ENCODE data around the gene MICAL2.

Gene MICAL2

DNA sequence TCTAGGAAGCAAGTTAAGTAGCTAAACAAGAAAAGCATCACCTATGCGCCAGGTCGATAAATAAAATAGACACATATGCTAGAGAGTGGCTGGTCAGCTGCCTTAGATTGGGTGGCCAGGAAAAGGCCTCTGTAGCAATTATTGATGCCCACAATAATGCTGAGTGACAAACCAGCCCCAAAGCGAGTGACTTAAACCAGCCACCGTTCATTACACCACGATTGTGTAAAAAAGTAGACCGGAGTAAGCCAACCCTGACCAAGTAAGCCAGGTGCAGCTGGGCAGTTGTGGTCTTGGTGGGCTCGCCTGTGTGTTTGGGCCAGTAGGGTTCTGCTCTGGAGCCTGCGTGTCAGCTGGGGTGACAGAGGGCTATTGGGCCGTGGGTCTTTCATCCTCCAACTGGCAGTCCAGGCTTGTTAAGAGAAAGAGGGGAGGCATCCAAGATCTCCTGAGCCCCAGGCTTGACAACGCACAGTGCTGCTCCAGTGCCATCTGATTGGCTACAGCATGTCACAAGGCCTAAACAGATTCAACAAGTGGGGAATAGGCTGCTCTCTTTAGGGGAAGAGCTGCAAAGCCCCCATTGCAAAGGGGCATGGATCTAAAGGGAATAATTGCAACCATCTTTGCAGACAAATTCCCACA, 166.6 kb downstream of the MICAL2 start:
- DNase-seq, result no peak

DNA sequence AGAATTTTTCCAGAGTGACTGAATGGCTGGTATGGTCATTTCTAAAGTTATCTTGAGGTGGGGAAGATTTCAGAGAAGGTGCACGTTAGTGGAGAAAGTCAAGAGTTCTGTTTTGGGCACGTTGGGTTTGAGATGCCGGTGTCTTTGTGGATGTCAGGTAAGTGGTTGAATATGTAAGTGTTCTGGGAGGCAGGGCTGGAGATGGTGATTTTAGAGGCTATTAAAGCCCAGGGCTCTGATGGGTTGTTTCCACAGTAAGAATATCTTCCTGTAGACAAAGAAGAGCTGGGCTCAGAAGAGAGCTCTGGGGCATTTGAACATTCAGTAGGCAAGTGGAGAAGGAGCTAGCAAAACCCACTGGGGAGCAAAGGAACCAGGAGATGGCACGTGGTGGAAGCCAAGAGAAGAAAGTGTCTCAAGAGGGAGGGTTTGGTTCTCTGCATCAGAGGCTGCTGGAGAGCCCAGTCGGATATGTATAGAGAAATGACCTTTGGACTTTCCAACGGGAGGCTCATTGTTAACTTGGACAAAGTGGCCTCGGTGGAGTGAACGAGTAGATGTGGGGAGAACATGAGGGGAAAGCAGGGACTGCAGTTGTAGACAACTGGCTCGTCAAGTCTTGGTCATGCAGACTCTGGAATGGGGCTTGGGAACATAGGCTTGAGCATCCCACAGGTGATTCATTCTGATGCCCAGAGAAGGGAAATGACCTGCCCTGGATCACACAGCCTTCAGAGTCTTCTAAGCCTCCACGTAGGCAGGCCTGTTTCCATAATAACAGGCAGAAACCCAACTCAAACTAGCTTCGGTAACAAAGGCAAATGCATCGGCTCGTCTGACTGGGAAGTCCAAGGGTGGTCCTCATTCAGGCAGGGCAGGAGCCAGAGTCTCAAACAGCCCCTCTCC, 168.6 kb downstream of the MICAL2 start:
- DNase-seq, result no peak

DNA sequence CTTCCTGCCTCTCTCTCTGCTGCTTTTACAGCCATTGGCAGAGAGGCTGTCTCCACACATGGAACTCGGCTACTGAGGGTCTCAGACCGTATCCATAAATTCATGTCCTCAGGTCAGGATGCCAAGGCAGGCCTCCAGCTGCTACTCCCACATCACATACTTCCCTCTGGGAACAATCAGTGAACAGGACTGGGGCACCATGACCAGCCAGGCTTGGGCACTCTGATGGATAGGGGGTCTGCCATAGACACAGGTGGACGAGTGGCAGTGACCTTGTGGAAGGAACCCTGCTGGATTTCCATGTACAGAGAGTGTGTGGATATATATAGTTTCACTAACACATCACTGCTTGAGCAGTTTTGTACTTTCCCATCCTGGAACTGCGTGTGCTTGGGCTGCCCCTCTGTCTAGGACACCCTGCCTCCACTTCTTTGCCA, 169.3 kb downstream of the MICAL2 start:
- no peak for DNase-seq

DNA sequence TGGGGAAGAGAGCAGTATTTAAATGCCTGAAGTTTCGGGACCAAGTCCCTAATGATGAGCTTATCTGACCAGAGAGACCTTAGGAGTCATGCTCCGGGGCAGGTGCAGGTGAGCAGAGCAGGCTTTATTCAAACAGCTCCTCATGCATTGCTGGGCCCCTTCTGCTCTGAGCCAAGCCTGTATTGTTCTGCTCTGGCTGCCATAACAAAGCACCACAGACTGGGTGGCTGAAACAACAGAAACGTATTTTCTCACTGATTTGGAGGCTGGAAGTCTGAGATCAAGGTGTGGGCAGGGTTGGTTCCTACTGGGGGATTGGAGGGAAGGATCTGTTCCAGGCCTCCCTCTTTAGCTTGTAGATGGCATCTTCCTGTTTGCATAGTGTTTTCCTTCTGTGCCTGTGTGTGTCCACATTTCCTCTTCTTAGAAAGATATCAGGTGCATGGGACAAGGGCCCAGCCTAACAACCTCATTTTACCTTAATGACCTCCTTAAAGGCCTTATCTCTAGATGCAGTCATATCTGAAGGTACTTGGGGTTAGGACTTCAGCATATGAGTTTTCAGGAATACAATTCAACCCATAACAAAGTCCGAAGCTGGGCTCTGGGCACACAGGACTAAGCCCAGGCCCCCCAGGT, 169.9 kb downstream of the MICAL2 start:
- no peak for DNase-seq

DNA sequence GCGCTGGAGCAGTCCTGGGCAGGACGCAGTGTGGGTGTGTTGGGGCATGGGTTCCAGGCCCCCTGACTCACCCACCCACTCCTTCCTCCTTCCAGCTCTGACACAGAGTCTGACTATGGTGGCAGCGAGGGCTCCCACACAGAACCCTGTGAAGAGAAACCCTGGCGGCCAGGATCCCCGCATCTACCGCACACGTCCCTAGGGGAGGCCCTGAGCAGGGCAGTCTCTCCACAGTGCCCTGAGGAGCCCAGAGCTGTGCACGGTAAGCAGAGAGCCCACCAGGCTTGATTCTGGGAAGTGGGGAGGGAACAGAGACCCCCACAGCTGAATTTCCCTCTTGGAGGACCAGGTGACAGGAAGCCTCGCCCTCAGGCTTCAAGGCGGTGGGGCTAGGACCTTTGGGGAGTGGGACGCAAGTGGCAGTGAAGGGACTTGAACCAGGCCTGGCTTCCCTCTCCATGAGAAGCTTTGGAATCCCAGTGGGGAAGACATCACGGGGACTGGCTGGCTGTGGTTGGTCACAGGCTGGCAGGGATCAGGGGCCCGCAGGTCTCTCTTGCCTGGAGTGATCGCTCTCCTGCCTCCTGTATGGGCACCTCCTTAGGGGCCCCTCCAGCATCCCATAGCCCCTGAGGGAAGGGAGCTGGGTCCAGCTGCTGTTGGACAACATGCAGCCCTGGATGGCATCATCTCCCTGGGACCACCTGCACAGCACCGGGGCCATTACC, 170.6 kb downstream of the MICAL2 start:
- no peak for DNase-seq

DNA sequence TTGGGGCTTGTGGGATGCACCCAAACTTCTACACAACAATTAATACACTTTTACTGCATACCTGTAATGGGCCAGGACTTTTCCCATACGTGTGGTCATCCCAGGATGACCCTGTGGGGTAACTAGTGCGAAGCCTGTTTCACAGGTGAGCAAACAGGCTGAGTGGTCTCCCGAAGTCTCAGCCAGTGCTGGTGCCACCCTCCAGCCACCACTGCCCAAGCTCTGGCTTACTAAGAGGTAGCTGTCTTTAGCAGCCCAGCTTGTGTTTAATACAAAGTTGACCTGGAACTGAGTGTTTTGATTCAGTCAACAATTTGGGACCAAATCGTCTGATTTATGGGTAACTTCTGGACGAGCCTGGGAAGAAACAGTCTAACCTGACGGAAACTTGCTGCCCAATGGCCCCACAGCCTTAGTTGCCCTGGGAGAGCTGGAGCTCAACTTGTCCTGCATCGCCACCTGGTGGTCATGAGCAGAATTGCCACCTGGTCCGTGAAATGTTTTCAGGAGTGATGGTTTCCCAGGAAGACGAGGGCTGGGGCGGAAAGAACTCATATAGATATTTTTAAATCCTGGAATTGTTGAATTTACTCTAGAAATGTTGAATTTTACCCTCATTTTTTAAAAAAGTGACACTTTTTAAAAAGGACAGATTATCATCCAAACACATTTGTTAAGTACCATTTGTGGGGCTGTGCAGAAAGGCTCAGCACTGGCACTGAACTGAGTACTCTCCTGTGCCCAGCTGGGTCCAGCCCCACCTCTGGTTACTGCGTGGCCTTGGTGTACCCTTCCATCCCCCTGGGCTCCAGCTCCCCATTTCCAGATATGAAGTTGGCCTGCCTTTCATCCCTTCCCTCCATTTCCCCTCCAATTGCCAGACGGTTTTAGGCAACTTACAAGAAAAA, 171.4 kb downstream of the MICAL2 start:
- DNase-seq, result peak; percentile 45 to 61

DNA sequence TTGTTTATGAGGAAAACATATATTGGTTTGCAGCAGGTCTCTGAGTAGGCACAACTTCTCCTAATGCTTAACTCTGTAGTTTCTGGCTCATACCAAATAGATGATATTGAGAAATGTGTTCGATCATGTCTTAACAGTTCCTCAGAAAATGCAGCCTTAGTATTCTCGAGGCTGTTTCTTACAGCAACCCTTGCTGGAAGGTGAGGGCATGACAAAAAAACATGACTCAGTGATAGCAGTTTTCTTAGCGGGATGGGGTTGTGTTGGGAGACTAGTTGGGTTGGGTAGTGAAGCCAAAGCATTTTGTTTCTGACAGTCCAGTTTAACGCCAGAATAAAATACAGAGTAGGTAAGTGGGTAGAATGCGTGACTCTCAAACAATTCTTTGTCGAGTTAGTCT, 172.3 kb downstream of the MICAL2 start:
- DNase-seq, result no peak

DNA sequence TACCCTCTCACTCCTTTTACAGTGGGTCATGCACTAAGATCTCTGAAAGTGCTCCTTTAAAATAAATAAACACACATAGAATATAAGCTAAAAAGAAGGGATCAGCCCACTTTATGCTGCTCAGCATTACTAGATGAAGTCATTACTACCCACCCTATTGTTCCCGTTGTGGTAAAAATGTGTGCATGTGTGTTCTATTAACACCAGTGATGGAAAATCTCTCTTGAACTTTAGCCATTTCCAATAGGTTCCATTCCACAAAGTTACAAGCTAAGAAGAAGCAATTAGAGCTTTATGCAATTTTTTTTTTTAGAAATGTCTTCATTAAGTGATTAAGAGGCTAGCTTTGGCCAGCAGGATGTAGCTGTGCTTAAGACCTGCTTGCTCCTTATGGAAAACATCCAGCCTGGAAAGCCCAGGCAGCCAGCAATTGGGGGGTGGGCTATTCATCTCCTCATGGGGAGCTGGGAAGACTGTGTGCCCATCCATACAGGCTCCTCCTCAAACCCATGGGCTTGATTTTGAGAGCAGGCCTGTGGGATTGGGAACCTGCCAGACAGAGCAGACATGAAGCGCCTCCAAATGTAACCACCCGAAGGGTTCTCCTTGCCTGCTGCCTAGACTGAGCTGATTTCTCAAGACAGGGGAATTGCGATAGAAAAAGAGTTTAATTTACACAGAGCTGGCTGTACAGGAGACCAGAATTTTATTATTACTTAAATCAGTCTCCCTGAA, 174.1 kb downstream of the MICAL2 start:
- DNase-seq, result no peak

DNA sequence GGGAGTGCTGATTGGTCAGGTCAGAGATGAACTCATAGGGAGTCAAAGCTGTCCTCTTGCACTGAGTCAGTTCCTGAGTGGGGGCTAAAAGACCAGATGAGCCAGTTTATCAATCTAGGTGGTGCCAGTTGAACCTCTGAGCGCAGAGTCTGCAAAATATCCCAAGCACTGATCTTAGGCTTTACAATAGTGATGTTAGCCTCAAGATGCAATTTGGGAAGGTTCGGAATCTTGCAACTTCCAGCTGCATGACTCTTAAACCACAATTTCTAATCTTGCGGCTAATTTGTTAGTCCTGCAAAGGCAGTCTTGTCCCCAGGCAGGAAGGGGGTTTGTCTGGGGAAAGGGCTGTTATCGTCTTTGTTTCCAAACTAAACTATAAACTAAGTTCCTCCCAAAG, 174.7 kb downstream of the MICAL2 start:
- no peak for DNase-seq

DNA sequence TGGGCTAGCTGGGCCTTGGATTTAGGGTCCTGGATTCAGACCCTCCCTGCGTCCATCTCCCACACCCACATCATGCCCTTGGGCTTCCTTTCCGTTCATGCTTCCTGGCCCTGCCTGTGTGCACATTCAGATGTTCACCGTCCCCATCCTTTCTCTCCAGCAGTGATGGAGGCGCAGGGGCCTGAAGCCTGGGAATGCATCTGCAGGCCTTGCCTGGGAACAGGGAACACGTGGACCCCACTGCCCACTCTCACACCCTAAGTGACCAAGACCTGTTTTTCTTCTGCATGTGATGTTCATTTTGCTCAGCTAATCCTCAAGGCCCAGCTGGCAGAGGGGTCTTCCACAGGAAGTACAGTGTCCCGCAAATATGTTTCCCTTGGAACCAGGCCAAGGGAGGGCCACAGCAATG, 175.4 kb downstream of the MICAL2 start:
- no peak for DNase-seq

DNA sequence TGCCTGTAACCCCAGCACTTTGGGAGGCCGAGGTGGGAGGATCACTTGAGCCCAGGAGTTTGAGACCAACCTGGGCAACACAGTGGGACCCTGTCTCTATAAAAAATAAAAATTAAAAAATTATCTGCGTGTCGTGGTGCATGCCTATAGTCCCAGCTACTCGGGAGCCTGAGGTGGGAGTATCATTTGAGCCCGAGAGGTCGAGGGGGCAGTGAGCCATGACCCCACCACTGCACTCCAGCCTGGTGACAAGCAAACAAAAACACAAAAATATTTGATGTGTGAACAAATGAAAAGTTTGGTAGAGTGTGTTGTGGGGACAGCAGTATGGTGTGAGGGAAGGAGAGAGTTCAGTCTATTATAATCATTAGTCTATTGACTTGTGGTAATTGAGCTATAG, 176.2 kb downstream of the MICAL2 start:
- DNase-seq, result no peak

DNA sequence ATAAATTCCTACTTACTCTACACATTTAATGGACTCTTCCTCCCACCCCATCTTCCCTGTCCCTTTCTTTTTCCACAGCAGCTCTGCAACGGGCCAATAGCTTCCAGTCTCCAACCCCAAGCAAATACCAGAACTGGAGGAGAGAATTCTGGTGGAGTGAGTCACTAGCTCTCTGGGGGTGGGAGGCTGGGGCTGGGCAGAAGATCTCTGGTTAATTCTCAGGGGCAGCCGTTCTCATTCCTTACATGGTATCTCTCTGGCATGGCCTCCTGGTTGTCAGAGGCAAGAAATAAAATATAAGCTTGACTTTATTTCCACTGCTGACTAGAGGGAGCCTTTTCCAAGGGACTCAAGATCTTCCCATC, 176.6 kb downstream of the MICAL2 start:
- no peak for DNase-seq

DNA sequence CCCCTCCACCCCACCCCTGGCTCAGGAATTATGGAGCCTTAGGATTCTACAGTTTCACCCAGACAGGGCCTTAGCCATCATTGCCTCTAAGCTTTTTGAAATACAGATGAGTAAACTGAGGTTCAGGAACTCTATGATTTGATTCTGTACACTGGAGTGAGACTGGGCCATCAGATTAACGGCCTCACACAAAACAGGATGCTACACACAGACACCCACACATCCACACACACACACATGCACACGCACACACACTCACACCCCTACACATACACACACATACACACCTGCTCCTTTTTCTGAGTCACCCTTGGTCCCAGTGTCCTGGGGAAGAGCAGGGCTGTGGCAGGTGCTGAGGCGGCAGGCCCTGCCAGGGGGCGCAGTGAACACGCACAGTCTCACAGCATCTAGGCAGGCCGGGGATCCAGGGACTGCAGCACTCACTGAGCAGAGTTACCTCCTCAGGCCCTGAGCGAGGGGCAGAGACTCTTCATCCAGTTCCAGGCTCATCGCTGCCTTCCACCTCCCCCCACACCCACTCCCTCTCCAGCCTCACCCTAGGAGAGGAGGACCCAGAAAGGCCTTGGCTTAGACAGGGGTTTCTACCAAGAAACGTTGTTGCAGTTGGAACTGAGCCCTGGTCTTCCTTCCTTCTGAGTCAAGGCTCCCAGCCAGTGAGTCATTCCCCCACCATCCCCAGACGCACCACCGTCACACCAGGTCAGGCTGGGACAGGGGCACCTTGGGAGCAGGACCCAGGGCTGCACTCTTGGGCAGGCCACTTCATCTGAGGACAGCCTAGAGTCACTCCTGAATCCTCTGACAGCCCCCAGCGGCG, 177.2 kb downstream of the MICAL2 start:
- DNase-seq, result no peak

DNA sequence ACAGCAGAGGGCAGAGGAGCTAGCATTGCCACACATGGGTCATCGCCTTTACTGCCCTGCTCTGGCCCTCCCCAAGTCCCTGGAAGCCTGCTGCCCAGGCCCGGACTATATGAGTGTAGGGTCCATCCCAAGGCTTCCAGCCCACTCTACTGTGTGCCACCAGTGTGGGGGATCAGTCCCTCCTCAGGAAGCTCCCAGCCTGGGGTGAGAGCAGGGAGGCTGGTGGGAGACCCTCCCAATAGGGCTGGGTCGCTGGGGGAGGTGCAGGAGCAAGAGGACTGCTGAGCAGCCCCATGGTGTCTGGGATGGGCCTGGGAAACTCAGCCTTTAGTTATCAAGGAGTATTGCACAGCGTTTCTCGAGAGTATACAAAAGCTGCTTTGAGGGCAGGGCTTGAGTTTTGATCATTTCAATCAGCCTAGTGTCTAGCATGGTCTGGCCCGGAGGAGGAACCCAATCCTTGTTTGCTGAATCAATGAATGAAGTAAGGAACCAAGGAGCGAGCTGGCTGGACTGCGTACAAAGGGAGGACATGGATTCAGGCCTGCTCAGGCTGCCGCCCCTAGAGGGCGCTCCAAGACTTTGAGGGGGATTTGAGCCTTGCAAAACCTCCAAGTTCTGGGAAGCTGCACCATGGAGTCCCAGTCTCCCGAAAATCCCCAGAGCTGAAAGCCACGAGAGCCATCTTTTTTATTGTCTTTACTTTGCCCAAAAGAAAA, 178.0 kb downstream of the MICAL2 start:
- no peak for DNase-seq

DNA sequence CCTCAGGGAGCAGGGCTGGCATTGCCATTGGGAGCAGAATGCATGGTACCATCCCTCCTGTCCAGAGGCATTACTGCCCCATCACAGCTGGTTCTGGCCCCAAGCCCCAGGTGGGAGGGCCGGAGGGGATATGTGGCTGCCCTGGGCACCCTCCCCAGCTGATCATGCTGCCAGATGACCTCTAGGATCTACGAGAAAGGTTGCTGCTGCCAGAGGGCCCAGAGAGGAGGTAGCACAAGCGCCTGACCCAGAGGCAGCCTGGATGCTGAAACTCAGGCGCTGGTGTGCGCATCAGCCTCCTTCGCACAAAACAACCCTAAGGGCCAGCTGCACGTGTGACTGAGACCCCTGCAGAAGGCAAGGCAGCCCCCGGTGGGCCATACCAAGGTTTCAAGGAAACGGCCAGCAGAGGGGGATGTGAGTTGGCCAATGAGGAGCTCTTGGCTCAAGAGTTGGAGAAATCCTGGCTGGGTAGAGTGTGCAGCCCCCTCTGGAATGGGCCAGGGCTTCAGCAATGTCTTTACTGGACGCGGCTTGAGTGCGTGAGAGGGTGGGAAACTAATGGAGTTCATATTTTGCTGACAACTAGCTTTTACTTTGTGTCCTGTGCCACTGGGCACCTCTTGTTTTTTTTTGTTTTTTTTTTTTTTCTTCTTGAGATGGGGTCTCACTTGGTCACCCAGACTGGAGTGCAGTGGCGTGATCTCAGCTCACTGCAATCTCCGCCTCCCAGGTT, 178.7 kb downstream of the MICAL2 start:
- DNase-seq, result no peak

DNA sequence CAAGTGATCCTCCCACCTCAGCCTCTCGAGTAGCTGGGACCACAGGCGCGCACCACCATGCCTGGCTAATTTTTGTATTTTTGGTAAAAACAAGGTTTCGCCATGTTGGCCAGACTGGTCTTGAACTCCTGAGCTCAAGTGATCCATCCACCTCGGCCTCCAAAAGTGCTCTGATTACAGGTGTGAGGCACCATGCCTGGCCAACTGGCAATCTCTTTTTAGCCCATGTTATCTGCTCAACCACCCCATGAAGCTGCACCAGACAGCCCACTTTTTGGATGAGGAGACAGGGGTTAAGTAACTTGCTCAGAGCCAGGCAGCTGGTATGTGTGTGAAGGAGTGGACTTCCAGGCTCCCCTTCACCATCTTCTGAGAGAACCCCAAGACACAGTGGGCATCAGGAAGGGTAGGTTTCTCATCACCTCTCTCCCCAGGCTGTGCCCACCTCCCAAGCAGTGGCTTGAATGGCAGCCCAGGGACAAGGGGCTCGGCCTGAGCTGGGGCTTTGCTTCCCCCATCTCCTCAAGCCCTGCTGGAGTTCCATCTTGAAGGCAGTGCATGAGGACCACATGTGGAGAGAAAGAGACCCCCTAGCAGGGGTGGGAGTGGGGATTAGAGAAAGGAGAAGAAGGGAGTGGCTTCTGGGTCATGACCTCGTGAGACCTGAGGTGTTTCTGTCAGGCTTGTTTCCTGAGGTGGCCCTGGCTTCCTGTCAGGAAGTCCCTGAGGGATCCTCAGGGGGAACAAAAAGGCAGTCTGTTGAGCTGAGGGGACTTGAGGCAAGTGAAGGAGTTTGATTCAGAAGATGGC, 179.5 kb downstream of the MICAL2 start:
- DNase-seq, result no peak

DNA sequence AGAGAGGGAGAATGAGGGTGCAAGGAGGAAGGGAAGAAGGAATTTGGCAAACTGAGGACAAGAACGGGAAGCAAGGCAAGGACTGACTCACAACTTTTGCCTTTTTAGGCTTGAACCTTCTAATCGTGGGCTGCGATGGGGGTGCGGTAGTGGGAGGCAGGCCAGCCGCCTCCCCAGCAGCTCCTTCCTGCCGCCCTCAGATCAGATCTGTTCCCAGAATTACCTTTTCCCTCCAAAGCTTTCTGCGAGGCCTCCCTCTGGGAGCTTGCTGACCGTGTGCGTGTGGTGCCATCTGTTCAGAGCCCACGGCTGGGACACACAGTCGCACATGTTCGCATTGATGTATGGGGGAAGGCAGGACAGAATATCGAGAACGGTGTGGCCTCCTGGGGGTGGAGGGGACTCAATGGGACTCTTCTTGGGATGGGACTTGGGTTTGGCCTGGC, 180.1 kb downstream of the MICAL2 start:
- no peak for DNase-seq

DNA sequence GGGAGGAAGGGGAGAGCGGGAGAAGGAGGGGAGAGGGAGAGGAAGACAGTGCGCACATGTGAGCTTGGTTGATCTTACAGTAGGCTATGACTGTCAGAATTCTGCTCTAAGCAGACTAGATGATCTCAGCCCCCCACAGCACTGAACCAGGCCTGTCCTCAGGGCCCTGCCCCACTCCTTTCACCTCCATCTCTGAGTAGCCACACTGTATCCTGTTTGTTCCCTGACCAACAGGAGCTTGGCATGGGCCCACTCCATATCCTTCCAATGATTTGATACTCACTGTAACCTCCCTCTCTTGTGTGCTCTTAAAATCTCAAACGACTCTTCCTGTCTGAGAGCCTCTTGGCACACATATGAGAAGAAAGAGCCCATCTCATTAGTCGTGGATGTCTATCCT, 180.9 kb downstream of the MICAL2 start:
- DNase-seq, result no peak

Measured in bone marrow (tissue), 2 donors.